Right forelimb (tissue), 1 donor: ENCODE measurements around the gene TLK1.
A peak's percentile ranks its signal among the peaks of the same experiment; 100 is the strongest.

Experiments used
- DNase-seq: peaks from one replicate; pipeline ENCODE4 v3.0.0-alpha.2; 2018

Gene TLK1

DNA sequence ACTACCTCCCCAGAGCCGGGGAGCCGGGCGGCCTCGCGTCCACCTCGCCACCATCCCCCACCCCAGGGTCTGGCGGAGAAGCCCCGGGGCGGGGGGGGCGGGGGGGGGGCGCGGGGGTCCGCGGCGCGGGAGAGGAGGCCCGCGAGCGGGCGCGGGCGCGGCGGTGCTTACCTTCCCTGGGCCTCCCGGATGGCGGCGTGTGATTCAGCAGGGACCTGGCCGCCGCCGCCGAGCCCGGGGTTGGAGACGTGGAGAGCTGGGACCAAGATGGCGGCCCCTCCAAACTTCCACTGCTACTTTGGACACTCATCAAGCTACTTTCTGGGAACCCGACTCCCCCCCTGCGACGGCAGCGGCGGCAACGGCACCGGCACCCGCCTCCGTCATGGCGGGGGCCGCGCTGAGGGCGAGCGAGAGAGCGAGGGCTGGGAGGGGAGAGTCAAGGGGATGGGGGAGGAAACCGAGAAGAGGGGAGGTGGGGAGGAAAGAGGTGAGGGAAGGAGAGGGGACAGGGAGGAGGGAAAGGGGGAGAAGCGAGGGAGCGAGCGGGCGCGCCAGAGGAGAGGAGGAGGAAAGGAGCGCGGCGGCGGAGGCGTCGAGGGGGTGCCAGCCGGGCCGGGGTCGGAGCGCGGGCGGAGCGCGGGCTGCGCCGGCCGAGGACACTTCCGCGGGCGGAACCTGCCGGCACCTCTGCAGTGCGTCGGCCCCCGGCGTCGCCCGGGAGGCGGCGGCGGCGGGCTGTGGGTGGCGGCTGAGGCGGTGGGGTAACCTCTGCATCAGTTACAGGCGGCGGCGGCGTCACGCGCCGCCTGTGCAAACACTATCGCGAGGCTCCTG lies at the start of gene TLK1:
Gene TLK1, minus strand, starts transcription at position 775 of the 837 bp plus-strand sequence. Its CDS starts 465 bp downstream, at position 310.
- peak; percentile 87 for DNase-seq

DNA sequence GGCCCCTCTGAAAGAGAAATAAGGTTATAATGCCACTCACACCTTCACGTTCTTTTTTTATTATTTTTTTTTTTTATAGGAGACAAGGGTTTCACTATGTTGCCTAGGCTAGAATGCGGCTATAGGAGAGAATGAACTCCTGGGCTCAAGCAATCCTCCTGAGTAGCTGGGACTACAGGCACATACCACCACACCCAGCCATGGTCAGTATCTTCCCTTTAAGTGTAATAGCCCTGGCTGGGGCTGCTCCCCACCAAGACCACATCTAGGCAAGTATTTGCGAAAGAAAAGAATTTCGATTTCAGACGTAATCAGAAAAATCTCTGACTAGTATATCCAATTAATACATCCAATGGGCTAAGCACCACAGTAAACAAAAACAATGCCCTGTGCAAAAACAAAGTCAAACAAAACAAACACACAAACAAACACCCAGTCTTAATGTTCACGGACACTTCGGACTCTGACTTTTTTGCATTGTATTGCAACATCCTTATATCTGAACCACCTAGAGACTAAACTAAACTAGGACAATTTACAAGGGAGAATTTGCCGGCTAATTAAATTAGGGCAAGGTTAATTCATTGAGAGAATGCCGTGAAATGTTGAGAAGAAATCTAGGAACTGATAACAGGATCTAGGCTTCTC lies 49.6 kb upstream of the TLK1 start:
- no peak for DNase-seq

DNA sequence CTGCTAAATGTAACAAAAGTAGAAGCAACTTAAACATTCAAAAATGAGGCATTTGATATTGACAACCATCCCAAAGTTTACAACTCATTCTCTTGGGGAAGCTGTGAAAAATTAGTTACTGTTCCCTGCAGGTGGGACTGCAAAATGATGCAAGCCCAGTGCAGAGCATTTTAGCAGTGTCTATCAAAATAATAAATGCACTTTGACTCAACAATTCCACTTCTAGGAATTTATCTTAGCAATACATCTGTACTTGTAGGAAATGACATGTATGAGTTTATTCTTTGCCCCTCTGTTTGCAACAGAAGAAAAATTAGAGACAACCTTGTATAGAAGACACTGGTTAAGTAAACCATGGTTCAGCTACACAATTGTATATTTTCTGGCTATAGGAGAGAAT lies 48.0 kb upstream of the TLK1 start:
- no peak for DNase-seq

DNA sequence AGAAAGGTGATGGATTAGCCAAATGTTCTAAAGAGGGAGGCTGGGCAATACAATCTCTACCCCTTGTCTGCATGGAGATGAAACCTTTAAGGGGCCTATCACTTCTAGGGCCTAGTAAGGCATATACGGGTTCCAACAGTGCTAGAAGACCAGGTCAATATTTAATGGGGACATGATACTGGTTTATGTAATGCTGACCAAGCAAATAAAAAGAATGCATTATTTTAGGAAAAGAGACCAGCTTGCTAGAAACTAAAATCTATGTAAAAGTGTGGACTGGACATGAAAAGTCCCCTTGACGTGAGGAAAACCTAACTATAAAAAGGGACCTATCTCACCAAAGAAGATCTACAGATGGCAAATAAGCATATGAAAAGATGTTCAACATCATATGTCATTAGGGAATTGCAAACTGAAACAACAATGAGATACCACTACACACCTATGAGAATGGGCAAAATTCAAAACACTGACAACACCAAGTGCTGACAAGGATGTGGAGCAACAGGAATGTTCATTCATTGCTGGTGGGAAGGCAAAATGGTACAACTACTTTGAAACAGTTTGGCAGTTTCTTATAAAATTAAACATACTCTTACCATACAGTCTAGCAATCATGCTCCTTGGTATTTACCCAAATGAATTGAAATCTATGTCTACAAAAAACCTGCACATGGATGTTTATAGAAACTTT lies 45.9 kb upstream of the TLK1 start:
- DNase-seq: no peak

DNA sequence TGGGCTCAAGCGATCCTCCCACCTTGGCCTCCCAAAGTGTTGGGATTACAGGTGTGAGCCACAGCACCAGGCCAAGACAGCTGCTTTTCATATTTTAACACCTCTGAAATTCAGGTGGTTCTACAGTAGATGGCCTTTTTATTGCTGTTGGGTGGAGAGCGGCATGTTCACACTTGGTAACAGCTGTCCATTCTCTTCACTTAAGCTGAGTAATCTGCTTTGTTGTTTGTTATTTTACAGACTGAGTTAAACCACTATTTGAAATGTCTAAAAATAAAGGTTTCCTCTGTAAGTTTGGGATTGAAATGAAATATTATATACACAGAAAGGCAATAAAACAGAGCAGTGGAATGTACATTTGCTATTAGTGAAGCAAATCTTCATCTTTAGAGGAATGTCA lies 44.9 kb upstream of the TLK1 start:
- no peak for DNase-seq

DNA sequence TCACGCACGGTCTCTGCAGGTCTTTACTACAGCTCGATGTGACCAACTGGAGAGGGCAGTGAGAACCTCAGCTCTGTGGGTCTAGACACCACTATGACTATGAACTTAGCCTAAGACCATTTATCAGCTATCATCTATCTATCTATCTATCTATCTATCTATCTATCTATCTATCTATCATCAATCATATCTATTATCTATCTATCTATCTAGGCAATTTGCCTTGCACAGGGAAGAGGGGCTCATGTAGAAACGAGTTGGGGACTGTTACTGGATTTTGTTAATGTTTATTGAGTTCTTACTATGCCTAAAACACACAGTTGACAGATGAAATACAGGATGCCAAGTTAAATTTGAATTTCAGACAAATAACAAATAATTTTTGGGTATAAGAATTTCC lies 41.1 kb upstream of the TLK1 start:
- no peak for DNase-seq

DNA sequence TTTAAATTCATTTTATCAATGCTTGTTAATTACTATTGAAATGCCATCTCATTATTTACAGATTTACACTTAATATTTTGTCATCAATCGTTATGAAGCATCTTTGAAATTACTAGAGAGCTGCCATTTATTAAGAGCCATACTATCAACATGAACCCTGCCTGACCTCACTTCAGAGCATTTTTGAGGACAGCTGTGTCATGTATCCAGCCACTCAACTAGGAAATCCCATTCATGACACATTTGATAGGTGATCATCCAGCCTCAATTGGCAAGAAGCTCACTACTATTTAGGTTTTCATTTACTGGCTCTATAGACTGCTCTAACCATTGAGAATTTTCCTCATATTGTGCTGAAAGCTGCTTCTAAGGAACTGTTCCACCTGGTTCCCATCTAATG lies 40.6 kb upstream of the TLK1 start:
- no peak for DNase-seq

DNA sequence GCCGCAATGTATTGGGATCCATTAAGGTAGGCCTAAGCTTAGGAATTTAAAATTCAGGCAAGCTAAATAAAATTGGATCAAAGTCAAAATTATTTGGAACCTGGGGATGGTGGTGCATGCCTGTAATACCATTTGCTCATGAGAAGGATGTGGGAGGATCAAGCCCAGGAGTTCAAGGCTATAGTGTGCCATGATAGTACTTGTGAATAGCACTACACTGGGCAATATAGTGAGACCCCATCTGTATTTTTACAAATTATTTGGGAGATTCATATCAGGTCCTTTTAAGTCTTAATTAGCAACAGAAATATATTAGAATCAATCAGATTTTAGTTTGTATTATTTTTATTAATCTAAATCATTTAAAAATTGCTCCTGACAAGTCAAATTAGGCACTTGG lies 39.8 kb upstream of the TLK1 start:
- no peak for DNase-seq

DNA sequence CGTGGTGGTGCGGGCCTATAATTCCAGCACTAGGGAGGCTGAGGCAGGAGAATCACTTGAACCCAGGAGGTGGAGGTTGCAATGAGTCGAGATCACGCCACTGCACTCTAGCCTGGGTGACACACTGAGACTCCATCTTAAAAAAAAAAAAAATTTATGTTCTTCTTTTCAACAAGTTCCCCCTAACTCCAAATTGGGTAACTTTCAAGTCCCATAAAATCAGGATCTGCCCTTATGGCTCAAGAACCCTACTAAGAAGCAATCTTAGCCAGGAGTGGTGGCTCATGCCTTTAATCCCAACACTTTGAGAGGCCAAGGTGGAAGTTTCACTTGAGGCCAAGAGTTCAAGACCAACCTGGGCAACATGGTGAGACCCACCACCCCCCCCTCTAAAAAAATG lies 30.3 kb upstream of the TLK1 start:
- DNase-seq: no peak

DNA sequence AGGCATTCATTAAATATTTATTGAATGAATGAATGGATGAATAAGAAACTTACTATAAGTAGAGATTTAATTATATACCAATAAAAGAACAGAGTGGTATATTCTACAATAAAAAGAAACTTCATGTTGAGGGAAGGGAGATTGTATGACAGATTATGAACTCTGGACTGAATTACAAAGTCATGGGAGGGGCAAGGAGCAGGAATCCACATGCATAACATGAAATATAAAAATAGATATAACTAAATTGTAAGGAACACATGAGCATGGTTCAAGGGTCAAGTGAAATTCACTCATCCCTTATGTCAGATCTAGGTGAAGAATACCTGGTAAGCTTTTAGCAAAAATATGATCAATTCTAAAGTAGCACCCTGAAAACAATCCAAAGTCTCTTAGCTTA lies 27.1 kb upstream of the TLK1 start:
- DNase-seq: no peak

DNA sequence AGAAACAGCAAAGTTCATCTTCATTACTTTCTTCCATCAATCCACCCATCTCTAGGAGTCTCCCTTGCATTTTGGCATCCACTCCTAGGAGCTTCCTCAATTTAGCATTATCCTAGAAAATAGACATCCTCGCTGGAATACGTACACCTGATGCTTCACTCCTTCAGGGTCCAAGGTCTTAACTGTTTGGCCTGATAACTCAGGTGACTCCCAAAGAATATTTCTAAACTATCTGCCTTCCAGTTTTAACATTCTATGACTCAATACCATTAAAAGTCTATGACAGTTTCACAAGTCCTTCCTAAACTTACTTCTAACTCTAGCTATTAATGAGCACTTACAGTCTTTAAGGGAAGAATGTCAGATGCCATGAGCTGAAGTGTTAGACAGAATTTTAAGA lies 26.5 kb upstream of the TLK1 start:
- DNase-seq: no peak

DNA sequence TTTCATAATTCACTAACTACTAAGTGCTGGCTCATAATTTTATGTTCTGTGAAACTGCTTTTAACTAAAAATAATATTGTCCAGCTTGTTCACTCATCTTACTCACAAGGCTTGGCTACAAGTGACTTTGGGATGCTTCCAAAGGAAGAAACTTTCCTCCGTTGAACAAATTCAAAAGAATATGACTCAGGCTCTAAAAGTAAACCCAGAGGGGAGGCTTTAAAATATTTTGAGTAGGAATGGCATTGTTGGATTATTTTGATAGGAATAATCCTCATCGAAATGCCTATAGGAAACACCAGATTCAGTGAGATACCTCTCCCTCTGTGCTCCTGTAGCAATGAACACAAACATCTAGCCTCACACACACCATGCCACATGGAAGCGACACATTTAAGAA lies 25.2 kb upstream of the TLK1 start:
- DNase-seq: no peak

DNA sequence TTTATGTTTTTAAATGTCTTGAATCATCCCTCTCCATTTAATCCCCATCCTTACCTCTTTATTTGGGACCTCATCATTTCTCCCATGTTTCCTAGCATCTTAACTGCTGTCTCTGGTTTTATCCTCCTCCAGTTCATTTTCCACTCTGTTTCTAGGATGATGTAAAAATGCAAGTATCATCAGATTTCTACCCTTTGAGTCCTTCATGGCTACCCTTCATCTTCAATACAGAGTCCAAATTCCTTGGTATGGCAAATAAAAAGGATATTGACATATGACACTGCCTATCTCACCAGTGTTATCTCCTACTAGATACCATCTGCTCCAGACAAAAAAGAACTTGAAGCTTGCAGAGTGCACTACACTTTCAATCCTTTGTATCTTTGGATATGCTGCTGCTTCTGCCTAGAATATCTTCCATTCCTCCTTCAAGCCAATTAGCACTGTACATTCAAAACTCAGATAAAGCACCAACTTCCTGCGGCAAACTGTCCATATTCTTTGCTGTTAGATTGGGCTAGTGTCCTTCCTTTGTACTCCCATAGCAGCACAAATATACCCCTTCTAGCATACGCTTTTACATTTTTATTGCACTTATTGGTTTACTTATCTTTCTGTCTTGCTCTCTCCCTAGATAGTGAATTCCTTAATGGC lies 24.6 kb upstream of the TLK1 start:
- no peak for DNase-seq

DNA sequence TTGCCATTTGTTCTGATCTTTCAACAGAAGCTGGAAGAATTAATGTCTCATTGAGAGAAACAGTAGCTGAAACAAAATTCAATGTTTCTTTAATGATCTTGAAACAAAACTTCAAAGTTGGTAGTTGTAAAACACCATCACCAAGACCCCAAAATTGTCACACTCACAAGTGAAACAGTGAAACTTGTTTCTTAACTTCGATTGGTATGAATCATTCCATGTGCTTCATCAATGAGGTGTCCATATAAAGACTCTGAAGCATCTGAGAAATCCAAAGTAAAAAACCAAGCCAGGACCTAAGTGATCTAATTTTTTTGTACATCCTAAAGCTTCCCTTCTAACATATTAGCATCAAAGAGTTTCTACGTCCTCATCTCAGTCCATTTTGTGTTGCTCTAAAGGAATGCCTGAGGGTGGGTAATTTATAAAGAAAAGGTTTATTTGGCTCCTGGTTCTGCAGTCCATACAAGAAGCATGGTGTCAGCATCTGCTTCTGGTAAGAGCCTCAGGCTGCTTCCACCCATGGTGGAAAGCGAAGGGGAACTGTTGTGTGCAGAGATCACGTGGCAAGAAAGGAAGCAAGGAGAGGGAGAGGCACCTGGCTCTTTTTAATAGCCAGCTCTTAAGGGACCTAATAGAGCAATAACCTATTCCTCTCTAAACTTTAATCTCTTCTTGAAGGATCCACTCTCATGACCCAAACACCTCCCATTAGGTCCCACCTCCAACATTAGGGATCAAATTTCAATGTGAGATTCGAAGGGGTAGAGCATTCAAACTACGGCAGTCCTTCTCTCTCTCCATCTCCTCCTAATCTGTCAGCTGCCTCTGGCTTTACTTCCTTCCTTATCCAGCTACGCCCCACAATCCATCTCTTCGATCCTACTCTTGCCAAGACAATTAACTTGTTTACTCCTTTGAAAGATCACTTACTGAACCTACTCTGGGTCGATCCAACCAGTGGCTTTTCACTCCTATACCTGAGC lies 20.7 kb upstream of the TLK1 start:
- no peak for DNase-seq

DNA sequence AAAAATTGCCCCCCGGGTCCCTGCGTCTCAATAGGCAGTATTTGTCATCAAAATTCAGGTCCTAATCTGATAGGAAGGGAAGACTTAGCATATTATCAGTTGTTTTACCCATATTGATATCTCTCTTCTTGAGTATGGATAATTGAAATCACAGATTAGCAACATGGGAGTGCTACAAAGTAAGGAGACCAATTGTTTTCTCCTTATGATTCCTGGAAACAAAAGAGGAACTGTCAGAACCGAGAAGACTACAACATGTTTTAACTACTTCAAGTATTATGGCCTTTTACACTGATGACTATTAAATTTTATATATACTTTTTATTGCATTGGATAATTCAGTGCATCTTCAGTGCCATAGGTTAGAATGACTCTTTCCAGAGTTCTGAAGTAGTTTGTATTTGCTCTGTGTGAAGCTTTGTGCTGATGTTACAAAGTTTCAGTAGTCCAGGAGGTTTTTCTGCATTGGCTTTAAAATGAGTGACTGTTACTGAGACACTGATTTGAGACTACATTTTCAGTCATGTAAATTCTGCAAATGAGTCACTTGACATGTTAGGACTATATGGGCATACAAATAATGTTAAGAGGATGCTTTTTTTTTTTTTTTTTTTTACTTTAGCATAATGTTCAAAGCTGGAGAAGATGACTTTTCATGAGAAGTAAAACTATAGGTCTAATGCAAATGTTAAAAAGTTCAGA lies 19.7 kb upstream of the TLK1 start:
- no peak for DNase-seq

DNA sequence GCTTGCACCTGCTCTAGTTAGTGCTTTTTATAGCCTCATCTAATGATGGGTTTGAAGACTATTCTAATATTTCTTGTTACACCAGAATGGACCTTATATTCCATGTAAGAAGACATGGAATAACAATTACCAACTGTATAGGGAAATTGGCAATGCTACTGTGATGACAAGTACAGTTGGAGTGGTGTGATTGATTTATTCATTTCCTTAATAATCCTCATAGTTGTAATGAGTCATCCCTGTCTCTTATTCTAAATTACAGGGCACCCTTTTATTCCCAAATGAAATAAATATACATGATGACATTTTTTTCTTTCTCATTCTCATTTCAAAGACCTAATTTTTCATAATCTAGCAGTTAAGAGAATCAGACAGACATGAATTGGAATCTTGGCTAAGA lies 18.3 kb upstream of the TLK1 start:
- no peak for DNase-seq

DNA sequence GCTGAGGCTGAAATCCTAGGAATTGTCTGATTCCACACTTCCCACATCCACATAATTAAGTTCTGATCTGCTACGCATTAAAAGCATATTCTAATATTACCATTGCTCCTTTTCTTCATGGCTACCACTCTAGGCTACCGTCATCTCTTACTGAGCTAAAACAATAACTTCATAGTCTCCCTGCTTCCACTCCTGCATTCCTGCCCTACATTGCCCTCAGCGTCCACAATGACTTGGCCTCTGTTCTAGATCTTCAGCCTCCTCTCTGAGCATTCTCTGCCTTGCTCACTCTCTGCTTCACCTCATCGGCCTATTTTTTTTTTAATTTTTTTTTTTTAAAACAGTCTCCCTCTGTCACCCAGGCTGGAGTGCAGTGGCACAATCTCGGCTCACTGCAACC lies 15.8 kb upstream of the TLK1 start:
- DNase-seq: no peak

DNA sequence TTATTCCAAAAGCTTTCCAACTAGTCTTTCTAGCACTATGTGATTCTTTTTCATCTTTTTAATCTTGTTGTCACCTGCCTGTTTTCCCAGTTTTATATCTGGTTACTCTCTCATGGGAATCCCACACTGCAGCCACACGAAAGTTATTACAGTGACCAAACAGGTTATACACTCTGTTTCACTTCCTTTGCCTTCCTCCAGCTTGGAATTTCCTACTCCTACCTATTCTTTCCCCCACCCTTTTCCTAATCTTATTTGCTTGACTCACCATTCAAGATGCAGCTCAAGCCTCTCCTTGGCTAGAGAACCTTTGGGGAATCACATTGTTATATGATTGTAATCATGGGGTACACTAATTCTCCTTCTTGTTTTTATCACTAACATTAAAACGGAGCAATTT lies 13.4 kb upstream of the TLK1 start:
- no peak for DNase-seq

DNA sequence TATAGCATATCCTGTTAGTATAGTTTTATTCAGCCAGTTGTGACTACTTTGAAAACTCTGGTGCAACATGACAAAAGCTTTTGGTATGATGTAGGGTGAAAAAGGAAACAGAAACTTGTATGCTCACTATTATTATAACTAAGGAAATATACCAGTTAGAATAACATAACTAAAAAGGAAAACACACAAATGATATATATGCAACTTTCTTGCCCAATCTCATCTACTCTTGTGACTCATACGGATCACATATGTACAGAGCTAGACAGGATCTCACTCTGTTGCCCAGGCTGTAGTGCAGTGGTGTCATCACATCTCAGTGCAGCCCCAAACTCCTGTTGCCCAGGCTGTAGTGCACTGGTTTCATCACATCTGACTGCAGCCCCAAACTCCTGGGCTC lies 12.4 kb upstream of the TLK1 start:
- DNase-seq: no peak

DNA sequence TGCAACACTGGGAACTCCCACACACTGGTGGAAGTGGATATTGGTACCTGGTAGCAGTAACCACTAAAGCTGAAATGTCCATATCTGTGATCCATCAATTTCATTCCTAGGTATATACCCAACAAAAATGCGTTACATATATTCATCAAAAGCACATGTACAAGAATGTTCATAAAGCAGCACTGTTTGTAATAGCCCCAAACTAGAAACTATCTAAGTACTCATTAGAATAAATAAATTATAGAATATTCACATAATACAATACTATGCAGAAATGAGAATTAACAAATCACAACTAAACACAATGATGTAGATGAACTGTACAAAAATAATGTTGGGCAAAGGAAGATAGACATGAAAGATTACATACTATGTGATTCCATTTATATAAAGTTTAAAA lies 11.1 kb upstream of the TLK1 start:
- no peak for DNase-seq

DNA sequence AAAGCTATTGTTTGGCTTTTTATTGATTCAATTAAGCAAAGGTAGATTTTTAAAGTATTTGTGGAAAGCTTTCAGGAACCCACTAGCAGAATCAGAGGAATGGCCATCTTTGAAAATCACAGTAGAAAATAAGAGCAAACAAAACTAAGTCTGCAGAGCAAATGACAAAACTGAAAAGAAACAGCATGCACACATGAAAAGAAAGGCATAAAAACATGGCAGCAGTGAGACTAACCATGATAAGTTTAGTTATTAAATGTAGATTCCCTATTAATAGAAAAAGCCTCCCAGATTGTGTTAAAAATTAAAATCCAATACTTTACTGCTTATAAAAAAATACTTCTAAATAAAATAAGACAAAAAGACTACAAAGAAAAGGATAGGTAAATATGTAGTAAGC lies 9.1 kb upstream of the TLK1 start:
- DNase-seq: no peak

DNA sequence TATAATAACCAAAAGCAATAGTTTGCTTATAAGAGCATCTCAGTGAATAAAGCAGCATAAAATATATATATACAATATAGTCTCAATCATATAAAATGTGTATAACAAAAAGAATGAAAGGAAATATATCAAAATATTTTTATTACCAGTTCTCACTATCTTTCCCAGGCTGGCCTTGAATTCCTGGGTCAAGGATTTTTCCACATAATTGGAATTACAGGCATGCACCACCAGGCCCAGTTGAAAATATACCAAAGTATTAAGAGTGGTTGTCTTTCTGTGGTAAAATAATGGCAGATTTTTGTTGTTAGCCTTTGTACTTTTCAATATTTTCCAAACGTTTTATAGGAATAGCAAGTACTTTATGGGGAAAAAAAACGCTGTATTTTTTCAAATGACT lies 8.6 kb upstream of the TLK1 start:
- DNase-seq: no peak
